Stimulated activated CD4-positive, alpha-beta T cell treated with anti-CD3 and anti-CD28 coated beads, Interleukin-2, amount 100 ng/mL, for 4 hours (primary cell): ENCODE data around the gene ACTA1.
"Not testable (repeated sequence)": the region's sequence is repeated elsewhere in the genome, so short reads cannot be mapped to it uniquely, and the experiment has no call there.

ENCODE experiments used
- DNase-seq: peaks from one replicate; pipeline ENCODE4 v3.0.0-alpha.2; 2020; ENCODE audit warnings: low read depth

Gene ACTA1

GRCh38 chr1:229434005-229434640, at the start of gene ACTA1:
Gene ACTA1, minus strand, starts transcription at chr1:229434094. Its CDS starts 979 bp downstream, at chr1:229433115.
- DNase-seq: no peak

- no peak for DNase-seq
Observed at GRCh38 chr1:229482511-229482910, 48.6 kb upstream of the ACTA1 start.

- DNase-seq: no peak
Observed at GRCh38 chr1:229480495-229480894, 46.6 kb upstream of the ACTA1 start.

GRCh38 chr1:229479660-229480399, 45.9 kb upstream of the ACTA1 start:
- no peak for DNase-seq

- no peak for DNase-seq
Observed at GRCh38 chr1:229478852-229479251, 45.0 kb upstream of the ACTA1 start.

- DNase-seq: not testable (repeated sequence)
Observed at GRCh38 chr1:229475859-229476258, 42.0 kb upstream of the ACTA1 start.

- no peak for DNase-seq
Observed at GRCh38 chr1:229474509-229474908, 40.6 kb upstream of the ACTA1 start.

- DNase-seq: no peak
Observed at GRCh38 chr1:229471175-229471574, 37.3 kb upstream of the ACTA1 start.

GRCh38 chr1:229470406-229471043, 36.6 kb upstream of the ACTA1 start:
- no peak for DNase-seq

- DNase-seq: no peak
Observed at GRCh38 chr1:229466887-229467286, 33.0 kb upstream of the ACTA1 start.

GRCh38 chr1:229464672-229465071, 30.8 kb upstream of the ACTA1 start:
- DNase-seq: no peak

- DNase-seq: no peak
Observed at GRCh38 chr1:229461032-229461668, 27.3 kb upstream of the ACTA1 start.

GRCh38 chr1:229459815-229460214, 25.9 kb upstream of the ACTA1 start:
- no peak for DNase-seq

- DNase-seq: no peak
Observed at GRCh38 chr1:229457436-229457835, 23.5 kb upstream of the ACTA1 start.

GRCh38 chr1:229456016-229456415, 22.1 kb upstream of the ACTA1 start:
- DNase-seq: no peak

GRCh38 chr1:229454056-229454455, 20.2 kb upstream of the ACTA1 start:
- no peak for DNase-seq

GRCh38 chr1:229452956-229453801, 19.3 kb upstream of the ACTA1 start:
- DNase-seq: no peak

- DNase-seq: no peak
Observed at GRCh38 chr1:229448845-229449244, 15.0 kb upstream of the ACTA1 start.

- DNase-seq: no peak
Observed at GRCh38 chr1:229448354-229448753, 14.5 kb upstream of the ACTA1 start.

GRCh38 chr1:229447809-229448252, 13.9 kb upstream of the ACTA1 start:
- no peak for DNase-seq

- DNase-seq: no peak
Observed at GRCh38 chr1:229445828-229446227, 11.9 kb upstream of the ACTA1 start.
